ENCODE data around the gene OPN4.
A peak's percentile ranks its signal among the peaks of the same experiment; 100 is the strongest.

Gene OPN4

GRCh38 chr10:86710987-86711512, 56.7 kb downstream of the OPN4 start:
- Histone ChIP-seq H3K27me3 (ENCODE audit: insufficient read depth, low read length, poor library complexity, severe bottlenecking) (peaks cover 18% of the 10 kb centered on the region), H3K9me3 (ENCODE audit: insufficient read depth, low read depth, low read length) (no peaks in the 10 kb centered on the region), H3K4me1 (ENCODE audit: insufficient read depth, low read length, poor library complexity, severe bottlenecking) (peaks cover 10% of the 10 kb centered on the region), H3F3A (ENCODE audit: low read depth) (no peaks in the 10 kb centered on the region), H3K4me3 (ENCODE audit: low read length, poor library complexity, severe bottlenecking) (peak overlapping the region; percentile 77), H3K9me2 (replicated peaks; ENCODE audit: low read depth, low read length) (no peaks in the 10 kb centered on the region), H4K20me1 (ENCODE audit: insufficient read depth, low read length, poor library complexity, severe bottlenecking) (no peaks in the 10 kb centered on the region), H3K4me2 (ENCODE audit: low read depth, low read length, poor library complexity, severe bottlenecking) (peak overlapping the region; percentile 80), H2AFZ (ENCODE audit: low read length) (peak overlapping the region; percentile 97), H3K79me2 (ENCODE audit: insufficient read depth, low read length) (no peaks in the 10 kb centered on the region), H3K9ac (ENCODE audit: low read depth, low read length, poor library complexity, severe bottlenecking) (peak overlapping the region; percentile 76), H3K36me3 (ENCODE audit: insufficient read depth, low read length) (no peaks in the 10 kb centered on the region)
- TF ChIP-seq CTCF (conservative IDR thresholded peaks at IDR 0.05; ENCODE audit: low read length) (peak; percentile 66), EZH2phosphoT487 (IDR thresholded peaks at IDR 0.05; ENCODE audit: borderline replicate concordance) (no peak)

- Histone ChIP-seq H3K9me3 (ENCODE audit: insufficient read depth, low read depth, low read length) (no peaks in the 10 kb centered on the region), H3K4me2 (ENCODE audit: low read depth, low read length, poor library complexity, severe bottlenecking) (peak overlapping the region; percentile 80), H3K79me2 (ENCODE audit: insufficient read depth, low read length) (no peaks in the 10 kb centered on the region), H3K9ac (ENCODE audit: low read depth, low read length, poor library complexity, severe bottlenecking) (peak overlapping the region; percentile 76), H3K36me3 (ENCODE audit: insufficient read depth, low read length) (no peaks in the 10 kb centered on the region), H3K4me1 (ENCODE audit: insufficient read depth, low read length, poor library complexity, severe bottlenecking) (peaks cover 10% of the 10 kb centered on the region), H4K20me1 (ENCODE audit: insufficient read depth, low read length, poor library complexity, severe bottlenecking) (no peaks in the 10 kb centered on the region), H3K4me3 (ENCODE audit: low read length, poor library complexity, severe bottlenecking) (peak overlapping the region; percentile 77), H3K27me3 (ENCODE audit: insufficient read depth, low read length, poor library complexity, severe bottlenecking) (peaks cover 18% of the 10 kb centered on the region), H3K9me2 (replicated peaks; ENCODE audit: low read depth, low read length) (no peaks in the 10 kb centered on the region), H3F3A (ENCODE audit: low read depth) (no peaks in the 10 kb centered on the region), H2AFZ (ENCODE audit: low read length) (peak overlapping the region; percentile 97)
- TF ChIP-seq CTCF (conservative IDR thresholded peaks at IDR 0.05; ENCODE audit: low read length) = no peak
- TF ChIP-seq EZH2phosphoT487 (IDR thresholded peaks at IDR 0.05; ENCODE audit: borderline replicate concordance) = no peak
These were observed 57.4 kb downstream of the OPN4 start for GRCh38 chr10:86711513-86712316.

GRCh38 chr10:86712317-86712707, 58.0 kb downstream of the OPN4 start:
- Histone ChIP-seq H2AFZ (ENCODE audit: low read length) (peak overlapping the region; percentile 97), H3K9ac (ENCODE audit: low read depth, low read length, poor library complexity, severe bottlenecking) (peak overlapping the region; percentile 76), H3F3A (ENCODE audit: low read depth) (no peaks in the 10 kb centered on the region), H4K20me1 (ENCODE audit: insufficient read depth, low read length, poor library complexity, severe bottlenecking) (no peaks in the 10 kb centered on the region), H3K9me3 (ENCODE audit: insufficient read depth, low read depth, low read length) (no peaks in the 10 kb centered on the region), H3K4me1 (ENCODE audit: insufficient read depth, low read length, poor library complexity, severe bottlenecking) (peaks cover 10% of the 10 kb centered on the region), H3K4me3 (ENCODE audit: low read length, poor library complexity, severe bottlenecking) (peak overlapping the region; percentile 77), H3K4me2 (ENCODE audit: low read depth, low read length, poor library complexity, severe bottlenecking) (peak overlapping the region; percentile 80), H3K27me3 (ENCODE audit: insufficient read depth, low read length, poor library complexity, severe bottlenecking) (peaks cover 18% of the 10 kb centered on the region), H3K36me3 (ENCODE audit: insufficient read depth, low read length) (no peaks in the 10 kb centered on the region), H3K9me2 (replicated peaks; ENCODE audit: low read depth, low read length) (no peaks in the 10 kb centered on the region), H3K79me2 (ENCODE audit: insufficient read depth, low read length) (no peaks in the 10 kb centered on the region)
- no peak for TF ChIP-seq EZH2phosphoT487 (IDR thresholded peaks at IDR 0.05; ENCODE audit: borderline replicate concordance)
